Measurements from ENCODE around the gene PHYHD1.

PHYHD1 gene

DNA sequence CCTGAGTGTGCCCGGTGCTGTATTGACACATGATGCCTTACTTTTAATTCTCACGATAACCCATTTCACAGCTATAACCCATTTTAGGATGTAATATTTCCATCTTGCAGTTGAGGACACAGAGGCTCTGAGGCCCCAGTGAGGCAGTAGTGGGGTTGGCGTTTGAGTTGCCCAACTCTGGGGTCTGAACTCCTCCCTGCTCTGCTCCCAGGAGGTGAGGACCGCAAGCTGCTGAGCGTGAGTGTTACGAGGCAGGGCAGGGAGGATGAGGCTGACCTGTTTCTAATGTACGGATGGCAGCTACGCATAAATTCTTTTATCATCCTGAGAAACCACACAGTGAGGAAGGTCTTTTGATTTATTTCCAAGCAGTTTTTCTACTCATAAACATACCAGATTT is 27.4 kb upstream of the PHYHD1 start:
- peak overlapping the region; percentile 67 for H3K27ac Mint-ChIP-seq

DNA sequence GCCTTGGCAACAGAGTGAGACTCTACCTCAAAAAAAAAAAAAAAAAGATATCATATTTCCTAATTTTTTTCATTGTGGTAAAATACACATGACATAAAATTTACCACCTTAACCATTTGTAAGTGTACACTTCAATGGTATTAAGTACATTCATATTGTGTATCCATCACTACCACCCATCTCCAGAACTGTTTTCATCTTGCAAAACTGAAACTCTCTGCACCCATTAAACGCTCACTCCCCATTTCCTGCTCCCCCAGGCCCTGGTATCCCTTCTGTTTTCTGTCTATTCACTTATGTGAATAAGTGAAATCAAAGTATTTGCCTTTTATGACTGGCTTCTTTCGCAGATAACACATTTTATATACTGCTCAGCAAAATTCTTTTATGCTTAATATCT is 26.0 kb upstream of the PHYHD1 start:
- DNase-seq: no peak
- Mint-ChIP-seq H3K4me3 (no peak overlapping the region), H3K4me1 (ENCODE audit: low read depth) (peaks cover 65% of the 10 kb centered on the region), H3K36me3 (ENCODE audit: low read depth) (peaks cover 69% of the 10 kb centered on the region), H3K9me3 (no peaks in the 10 kb centered on the region), H3K27me3 (no peaks in the 10 kb centered on the region), H3K27ac (peak overlapping the region; percentile 48)

More for the DNA sequence above, 27.4 kb upstream of the PHYHD1 start:
- no peak overlapping the region for H3K4me3 Mint-ChIP-seq
- H3K27me3 Mint-ChIP-seq: no peaks in the 10 kb centered on the region
- H3K9me3 Mint-ChIP-seq: no peaks in the 10 kb centered on the region
- H3K36me3 Mint-ChIP-seq (ENCODE audit: low read depth): peaks cover 66% of the 10 kb centered on the region
- DNase-seq: no peak
- H3K4me1 Mint-ChIP-seq (ENCODE audit: low read depth): peaks cover 57% of the 10 kb centered on the region

DNA sequence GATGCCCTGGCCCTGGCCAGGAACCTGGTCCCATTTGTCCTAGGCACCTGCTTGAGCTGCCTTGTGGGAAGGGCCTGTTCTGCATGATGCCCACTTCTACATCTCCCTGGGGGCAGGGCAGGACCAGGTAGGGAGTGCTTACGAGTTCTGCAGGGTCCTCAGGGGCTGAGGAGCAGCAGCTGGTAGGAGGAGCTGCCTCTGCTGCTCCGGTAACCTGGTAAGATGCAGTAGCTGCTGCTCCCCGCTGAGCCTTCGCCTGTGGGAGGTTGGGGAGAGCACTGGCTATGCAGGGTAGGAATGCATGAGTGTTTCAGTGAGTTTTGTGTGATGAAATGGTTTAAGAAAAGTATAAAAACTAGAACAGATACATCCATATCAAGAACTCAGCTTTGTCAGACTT is 25.2 kb upstream of the PHYHD1 start:
- Mint-ChIP-seq H3K4me3 (no peak overlapping the region), H3K27ac (peak overlapping the region; percentile 48), H3K9me3 (no peaks in the 10 kb centered on the region), H3K27me3 (no peaks in the 10 kb centered on the region), H3K36me3 (ENCODE audit: low read depth) (peaks cover 65% of the 10 kb centered on the region), H3K4me1 (ENCODE audit: low read depth) (peaks cover 72% of the 10 kb centered on the region)
- no peak for DNase-seq

DNA sequence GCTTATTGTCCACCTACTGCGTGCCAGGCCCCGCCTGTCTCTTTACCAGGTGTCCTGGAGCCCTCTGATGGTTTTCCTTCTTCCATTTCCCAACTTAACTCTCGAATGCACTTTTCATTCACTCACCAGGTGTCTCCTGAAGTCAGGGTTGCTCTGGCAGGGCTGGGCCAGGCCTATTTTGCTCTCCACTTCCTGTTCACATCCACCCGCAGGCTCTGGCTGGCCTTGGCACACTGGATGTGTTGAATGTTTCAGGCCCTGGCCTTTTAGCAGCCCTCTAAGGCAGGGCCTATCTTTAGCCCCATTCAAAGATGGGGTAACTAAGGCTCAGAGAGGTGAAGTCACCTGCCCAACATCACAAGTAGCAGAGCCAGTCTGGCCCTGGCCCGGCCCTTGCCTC is 22.4 kb upstream of the PHYHD1 start:
- peak overlapping the region; percentile 91 for H3K27ac Mint-ChIP-seq
- H3K4me1 Mint-ChIP-seq (ENCODE audit: low read depth): peaks cover 80% of the 10 kb centered on the region
- no peak overlapping the region for H3K4me3 Mint-ChIP-seq
- peaks cover 47% of the 10 kb centered on the region for H3K36me3 Mint-ChIP-seq (ENCODE audit: low read depth)
- no peaks in the 10 kb centered on the region for H3K27me3 Mint-ChIP-seq
- H3K9me3 Mint-ChIP-seq: no peaks in the 10 kb centered on the region
- DNase-seq: no peak

DNA sequence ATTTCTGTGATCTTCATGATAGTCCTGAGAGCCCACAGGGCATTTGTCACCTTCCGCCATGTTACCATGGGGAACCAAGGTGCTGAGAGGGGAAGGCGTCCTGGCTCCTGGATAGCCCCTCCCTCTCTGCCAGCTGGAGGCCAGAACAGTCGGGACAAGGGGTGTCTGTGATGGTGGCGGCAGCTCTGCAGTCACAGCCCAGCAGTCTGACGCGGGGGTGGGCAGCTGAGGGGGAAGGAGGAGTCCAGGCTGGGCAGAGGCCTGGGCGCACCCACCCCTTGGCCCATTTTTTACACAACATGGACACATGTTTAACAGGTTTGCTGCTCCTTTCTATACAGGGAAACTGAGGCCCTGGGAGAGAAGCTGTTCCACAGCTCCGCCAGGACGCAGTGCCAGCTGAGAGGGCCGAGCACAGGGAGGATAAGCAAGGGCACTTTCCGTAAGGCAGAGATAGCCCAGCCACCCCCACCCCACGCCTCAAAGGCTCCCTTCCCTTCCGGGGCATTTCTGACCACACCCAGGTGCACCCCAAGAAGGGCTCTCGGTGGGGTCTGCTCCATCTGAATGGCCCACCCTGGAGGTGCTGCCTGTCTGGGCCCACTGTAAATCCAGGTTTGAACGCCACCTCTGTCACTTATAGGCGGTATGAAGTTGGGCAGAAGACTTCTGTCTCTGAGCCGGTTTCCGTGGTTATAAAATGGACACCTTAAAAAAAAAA is 21.8 kb upstream of the PHYHD1 start:
- Mint-ChIP-seq H3K27me3 (no peaks in the 10 kb centered on the region), H3K27ac (peak overlapping the region; percentile 91), H3K4me3 (peak overlapping the region; percentile 26), H3K9me3 (no peaks in the 10 kb centered on the region), H3K36me3 (ENCODE audit: low read depth) (peaks cover 43% of the 10 kb centered on the region), H3K4me1 (ENCODE audit: low read depth) (peaks cover 83% of the 10 kb centered on the region)
- DNase-seq: no peak

DNA sequence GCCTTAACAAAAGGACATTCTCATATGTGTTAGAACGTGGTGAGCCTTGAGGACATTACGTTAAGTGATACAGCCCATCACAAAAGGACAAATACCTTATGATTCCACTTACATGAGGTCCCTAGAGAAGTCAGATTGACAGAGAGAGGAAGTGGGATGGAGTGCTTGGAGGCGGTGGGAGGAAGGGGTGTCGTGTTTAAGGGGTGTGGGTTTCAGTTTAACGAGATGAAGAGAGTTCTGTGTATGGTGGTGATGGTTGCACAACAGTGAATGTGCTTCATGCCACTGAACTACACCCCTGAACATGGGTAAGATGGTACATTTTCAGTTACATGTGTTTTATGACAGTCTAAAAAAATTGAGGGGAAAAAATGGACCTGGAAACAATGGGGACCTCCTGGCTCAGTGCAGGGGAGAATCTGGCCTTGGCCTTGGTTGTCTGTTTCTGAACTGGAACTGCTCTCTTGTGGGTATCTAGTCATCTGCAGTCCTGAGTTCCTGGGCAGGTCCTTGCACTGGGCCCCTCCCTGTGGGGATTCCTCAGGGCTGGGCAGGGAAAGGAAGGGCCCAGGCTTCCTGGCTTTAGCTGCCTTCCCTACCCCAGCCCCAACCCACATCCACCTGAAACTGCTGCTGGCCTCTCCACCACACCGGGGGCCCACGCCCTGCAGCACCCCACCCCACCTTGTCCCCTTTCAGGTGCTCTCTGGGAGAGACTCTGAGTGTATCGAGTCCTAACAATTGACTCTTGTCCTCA is 21.0 kb upstream of the PHYHD1 start:
- peak overlapping the region; percentile 91 for H3K27ac Mint-ChIP-seq
- H3K4me1 Mint-ChIP-seq (ENCODE audit: low read depth): peaks cover 83% of the 10 kb centered on the region
- H3K4me3 Mint-ChIP-seq: peak overlapping the region; percentile 26
- peaks cover 42% of the 10 kb centered on the region for H3K36me3 Mint-ChIP-seq (ENCODE audit: low read depth)
- H3K9me3 Mint-ChIP-seq: no peaks in the 10 kb centered on the region
- no peaks in the 10 kb centered on the region for H3K27me3 Mint-ChIP-seq
- no peak for DNase-seq

DNA sequence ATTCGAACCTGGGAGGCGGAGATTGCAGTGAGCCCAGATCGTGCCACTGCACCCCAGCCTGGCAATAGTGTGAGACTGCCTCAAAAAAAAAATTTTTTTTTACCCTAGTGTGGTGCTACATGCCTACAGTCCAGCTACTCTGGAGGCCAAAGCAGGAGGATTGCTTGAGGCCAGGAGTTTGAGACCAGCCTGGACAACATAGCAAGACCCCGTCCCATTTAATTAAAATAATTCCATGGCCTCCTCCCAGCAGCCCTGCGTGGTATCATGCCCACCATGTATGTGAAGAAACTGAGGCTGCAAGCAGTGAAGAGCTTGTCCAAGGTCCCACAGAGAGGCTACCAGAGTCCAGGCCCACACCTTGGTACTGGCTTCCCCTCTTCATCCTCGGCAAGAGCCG is 19.4 kb upstream of the PHYHD1 start:
- H3K27ac Mint-ChIP-seq: peak overlapping the region; percentile 22
- no peaks in the 10 kb centered on the region for H3K27me3 Mint-ChIP-seq
- DNase-seq: no peak
- no peak overlapping the region for H3K4me3 Mint-ChIP-seq
- peaks cover 70% of the 10 kb centered on the region for H3K4me1 Mint-ChIP-seq (ENCODE audit: low read depth)
- H3K9me3 Mint-ChIP-seq: no peaks in the 10 kb centered on the region
- peaks cover 31% of the 10 kb centered on the region for H3K36me3 Mint-ChIP-seq (ENCODE audit: low read depth)

DNA sequence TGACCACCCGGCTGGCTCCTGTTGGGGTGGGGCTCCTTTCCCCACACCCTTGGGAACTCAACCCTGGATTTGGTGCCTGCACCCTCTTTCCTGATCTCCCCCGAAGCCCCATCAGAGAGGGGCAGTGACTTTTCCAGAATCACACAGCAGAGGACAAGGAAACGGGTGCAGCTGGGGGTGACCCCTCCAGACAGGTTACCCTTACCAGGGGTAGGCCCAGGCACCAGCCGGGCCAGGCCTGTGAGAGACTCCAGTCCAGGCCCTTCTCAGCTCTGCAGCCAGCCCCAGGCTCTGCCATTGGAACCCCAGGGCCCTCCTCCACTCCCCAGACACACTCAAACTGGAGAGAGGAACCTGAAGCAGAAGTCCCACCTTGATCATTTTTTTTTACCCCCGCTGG is 19.0 kb upstream of the PHYHD1 start:
- DNase-seq: no peak
- peaks cover 72% of the 10 kb centered on the region for H3K4me1 Mint-ChIP-seq (ENCODE audit: low read depth)
- peak overlapping the region; percentile 29 for H3K4me3 Mint-ChIP-seq
- H3K27me3 Mint-ChIP-seq: no peaks in the 10 kb centered on the region
- H3K27ac Mint-ChIP-seq: peak overlapping the region; percentile 94
- H3K36me3 Mint-ChIP-seq (ENCODE audit: low read depth): peaks cover 30% of the 10 kb centered on the region
- no peaks in the 10 kb centered on the region for H3K9me3 Mint-ChIP-seq

DNA sequence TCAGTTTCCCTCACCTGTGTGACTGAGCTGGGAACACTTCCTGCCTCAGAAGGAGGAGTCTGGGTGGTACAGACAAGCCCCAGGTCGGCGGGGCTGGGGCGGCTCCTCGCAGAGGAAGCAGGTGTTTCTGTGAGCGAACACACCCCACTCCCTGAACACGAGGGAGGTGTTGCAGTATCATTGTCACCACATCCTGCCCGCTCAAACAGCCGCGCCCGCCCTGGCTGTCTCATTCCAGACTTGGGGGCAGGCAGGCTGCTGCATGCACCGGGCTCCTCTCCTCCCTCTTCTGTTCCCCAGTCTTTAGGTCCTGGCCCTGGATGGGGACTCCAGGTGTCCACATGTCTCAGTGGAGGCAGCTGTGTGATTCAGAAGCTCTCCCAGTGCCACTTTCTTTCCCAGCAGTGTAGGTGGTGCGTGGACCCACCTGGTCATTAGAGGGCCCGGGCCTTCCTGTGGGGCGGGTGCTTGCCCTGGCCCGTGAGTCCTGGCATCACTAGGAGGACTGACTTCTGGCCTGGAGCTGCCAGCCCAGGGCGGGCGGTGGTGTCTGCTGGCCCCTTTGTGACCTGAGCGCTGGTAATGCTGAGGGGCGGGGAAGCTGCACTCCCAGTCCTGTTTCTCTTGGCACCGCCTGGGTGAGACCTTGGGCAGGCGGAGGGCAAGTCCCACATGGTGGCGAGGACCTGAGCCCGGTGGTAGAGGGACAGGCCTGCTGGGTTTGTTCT is 18.3 kb upstream of the PHYHD1 start:
- H3K9me3 Mint-ChIP-seq: no peaks in the 10 kb centered on the region
- peak overlapping the region; percentile 60 for H3K4me3 Mint-ChIP-seq
- DNase-seq: peak; percentile 85
- peak overlapping the region; percentile 94 for H3K27ac Mint-ChIP-seq
- H3K27me3 Mint-ChIP-seq: no peaks in the 10 kb centered on the region
- H3K4me1 Mint-ChIP-seq (ENCODE audit: low read depth): peaks cover 70% of the 10 kb centered on the region
- H3K36me3 Mint-ChIP-seq (ENCODE audit: low read depth): peaks cover 31% of the 10 kb centered on the region

DNA sequence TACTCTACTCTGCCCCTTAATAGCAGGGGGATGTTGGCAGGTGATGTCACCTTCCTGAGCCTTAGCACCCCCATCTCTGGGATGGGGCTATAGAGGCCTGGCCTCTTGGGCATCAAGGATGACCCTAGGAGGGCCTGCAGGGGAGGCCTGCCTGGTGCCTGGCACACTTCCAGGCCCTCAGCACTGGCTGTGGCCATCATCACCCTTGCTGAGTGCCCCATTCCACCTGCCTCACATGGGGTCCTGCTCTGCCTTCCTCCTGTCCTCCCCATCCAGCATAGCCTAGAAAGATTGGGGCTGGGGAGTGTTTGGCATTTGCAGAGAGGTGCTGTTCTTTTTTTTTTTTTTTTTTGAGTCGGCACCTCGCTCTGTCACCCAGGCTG is 17.7 kb upstream of the PHYHD1 start:
- DNase-seq: no peak
- Mint-ChIP-seq H3K4me3 (no peak overlapping the region), H3K27ac (peak overlapping the region; percentile 94), H3K4me1 (ENCODE audit: low read depth) (peaks cover 66% of the 10 kb centered on the region), H3K27me3 (no peaks in the 10 kb centered on the region), H3K36me3 (ENCODE audit: low read depth) (peaks cover 31% of the 10 kb centered on the region), H3K9me3 (no peaks in the 10 kb centered on the region)

DNA sequence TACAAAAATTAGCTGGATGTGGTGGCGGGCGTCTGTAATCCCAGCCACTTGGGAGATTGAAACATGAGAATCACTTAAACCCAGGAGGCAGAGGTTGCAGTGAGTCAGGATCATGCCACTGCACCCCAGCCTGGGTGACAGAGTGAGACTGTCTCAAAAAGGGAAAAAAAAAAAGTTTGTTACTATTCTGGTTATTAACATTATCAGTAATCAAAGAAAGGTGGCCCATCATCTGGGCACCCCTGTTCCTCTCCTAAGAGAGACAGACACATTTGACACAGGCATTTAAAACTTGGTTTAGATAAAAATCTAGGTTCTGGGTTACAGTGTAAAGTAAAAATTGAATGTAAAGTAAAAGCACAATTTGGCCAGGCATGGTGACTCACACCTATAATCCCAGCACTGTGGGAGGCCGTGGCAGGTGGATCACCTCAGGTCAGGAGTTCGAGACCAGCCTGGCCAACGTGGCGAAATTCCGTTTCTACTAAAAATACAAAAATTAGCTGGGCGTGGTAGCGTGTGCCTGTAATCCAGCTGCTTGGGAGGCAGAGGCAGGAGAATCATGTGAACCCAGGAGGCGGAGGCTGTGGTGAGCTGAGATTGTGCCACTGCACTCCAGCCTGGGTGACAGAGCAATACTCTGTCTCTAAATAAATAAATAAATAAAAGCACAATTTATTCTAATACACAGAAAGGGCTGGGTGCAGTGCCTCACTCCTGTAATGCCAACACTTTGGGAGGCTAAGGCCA is 16.7 kb upstream of the PHYHD1 start:
- peaks cover 31% of the 10 kb centered on the region for H3K36me3 Mint-ChIP-seq (ENCODE audit: low read depth)
- H3K4me3 Mint-ChIP-seq: no peak overlapping the region
- no peaks in the 10 kb centered on the region for H3K27me3 Mint-ChIP-seq
- no peak for DNase-seq
- H3K9me3 Mint-ChIP-seq: no peaks in the 10 kb centered on the region
- H3K27ac Mint-ChIP-seq: peak overlapping the region; percentile 94
- peaks cover 60% of the 10 kb centered on the region for H3K4me1 Mint-ChIP-seq (ENCODE audit: low read depth)

DNA sequence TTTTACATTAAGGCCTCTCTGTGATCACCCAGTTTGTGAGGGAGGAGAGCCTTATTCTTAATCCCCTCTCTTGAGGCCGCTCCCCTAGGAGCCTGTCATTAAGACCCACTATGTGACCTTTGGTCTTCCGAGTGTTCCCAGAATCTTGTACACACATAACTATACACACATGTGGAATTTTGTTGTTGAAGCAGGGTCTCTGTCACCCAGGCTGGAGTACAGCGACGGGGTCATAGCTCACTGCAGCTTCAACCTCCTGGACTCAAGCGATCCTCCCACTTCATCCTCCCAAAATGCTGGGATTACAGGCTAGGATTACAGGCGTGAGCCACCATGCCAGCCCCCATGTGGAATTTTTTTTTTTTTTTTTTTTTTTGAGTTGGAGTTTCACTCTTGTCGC is 14.8 kb upstream of the PHYHD1 start:
- peaks cover 40% of the 10 kb centered on the region for H3K36me3 Mint-ChIP-seq (ENCODE audit: low read depth)
- no peak overlapping the region for H3K4me3 Mint-ChIP-seq
- peak overlapping the region; percentile 64 for H3K27ac Mint-ChIP-seq
- H3K4me1 Mint-ChIP-seq (ENCODE audit: low read depth): peaks cover 53% of the 10 kb centered on the region
- H3K9me3 Mint-ChIP-seq: no peaks in the 10 kb centered on the region
- no peak for DNase-seq
- no peaks in the 10 kb centered on the region for H3K27me3 Mint-ChIP-seq

DNA sequence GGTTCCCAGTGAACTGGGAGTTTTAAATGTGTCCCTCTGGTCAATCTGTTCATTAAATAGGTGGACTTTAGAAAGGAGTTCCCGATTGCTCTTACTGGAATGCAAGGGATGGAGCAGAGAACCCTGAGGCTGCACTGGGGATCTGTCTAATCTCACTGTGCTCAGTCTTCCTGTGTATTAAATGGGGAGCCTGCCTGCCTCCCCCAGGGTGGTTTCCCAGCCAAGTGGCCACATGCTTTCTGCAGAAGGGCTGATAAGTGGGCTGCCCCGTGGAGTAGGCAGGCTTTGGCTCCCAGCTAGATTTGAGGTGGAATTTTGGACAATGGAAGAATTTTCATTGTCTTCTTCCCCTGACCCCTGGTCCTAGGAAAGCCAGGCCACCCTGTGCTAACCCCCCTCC is 14.0 kb upstream of the PHYHD1 start:
- Mint-ChIP-seq H3K4me1 (ENCODE audit: low read depth) (peaks cover 53% of the 10 kb centered on the region), H3K36me3 (ENCODE audit: low read depth) (peaks cover 46% of the 10 kb centered on the region), H3K27me3 (no peaks in the 10 kb centered on the region), H3K4me3 (no peak overlapping the region), H3K27ac (peak overlapping the region; percentile 77), H3K9me3 (no peaks in the 10 kb centered on the region)
- no peak for DNase-seq

DNA sequence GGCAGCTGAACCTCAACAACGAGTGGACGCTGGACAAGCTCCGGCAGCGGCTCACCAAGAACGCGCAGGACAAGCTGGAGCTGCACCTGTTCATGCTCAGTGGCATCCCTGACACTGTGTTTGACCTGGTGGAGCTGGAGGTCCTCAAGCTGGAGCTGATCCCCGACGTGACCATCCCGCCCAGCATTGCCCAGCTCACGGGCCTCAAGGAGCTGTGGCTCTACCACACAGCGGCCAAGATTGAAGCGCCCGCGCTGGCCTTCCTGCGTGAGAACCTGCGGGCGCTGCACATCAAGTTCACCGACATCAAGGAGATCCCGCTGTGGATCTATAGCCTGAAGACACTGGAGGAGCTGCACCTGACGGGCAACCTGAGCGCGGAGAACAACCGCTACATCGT is 12.4 kb upstream of the PHYHD1 start:
- no peaks in the 10 kb centered on the region for H3K9me3 Mint-ChIP-seq
- H3K27ac Mint-ChIP-seq: no peak overlapping the region
- peaks cover 61% of the 10 kb centered on the region for H3K36me3 Mint-ChIP-seq (ENCODE audit: low read depth)
- H3K27me3 Mint-ChIP-seq: no peaks in the 10 kb centered on the region
- H3K4me1 Mint-ChIP-seq (ENCODE audit: low read depth): peaks cover 53% of the 10 kb centered on the region
- DNase-seq: no peak
- H3K4me3 Mint-ChIP-seq: no peak overlapping the region

All from activated T-cell treated with anti-CD3 and anti-CD28 coated beads, Interleukin-2, amount 50 U/mL, for 24 hours (primary cell).